ENCODE data around the gene ARL6IP6.

GRCh38 chr2:152811916-152812315 lies 93.5 kb downstream of the ARL6IP6 start:
- TF ChIP-seq EZH2 (IDR thresholded peaks at IDR 0.05; ENCODE audit: insufficient read depth, poor library complexity, severe bottlenecking) (no peak), EZH2phosphoT487 (IDR thresholded peaks at IDR 0.05; ENCODE audit: insufficient read depth, low read depth) (no peak)
